Osteocyte (in vitro differentiated cells): ENCODE results near the gene PKP1. TPM values are rescaled to one million over a fixed set of nuclear protein-coding genes. Genes with fewer than 3 reads are reported as not detected.

Experiments
- DNase-seq: peaks from one replicate; pipeline ENCODE4 v3.0.0; 2021; ENCODE audit warnings: mixed read lengths; ENCODE audit not compliant: unreplicated experiment; ENCODE audit errors: extremely low spot score
- H3K27ac Mint-ChIP-seq: one replicate; pipeline ENCODE4 v1.8.0; 2021; ENCODE audit warnings: mild to moderate bottlenecking, mixed read lengths; ENCODE audit not compliant: unreplicated experiment
- H3K27me3 Mint-ChIP-seq: one replicate; pipeline ENCODE4 v1.8.0; 2021; ENCODE audit warnings: mixed read lengths; ENCODE audit not compliant: unreplicated experiment
- H3K36me3 Mint-ChIP-seq: one replicate; pipeline ENCODE4 v1.8.0; 2021; ENCODE audit warnings: mixed read lengths; ENCODE audit not compliant: unreplicated experiment
- H3K4me1 Mint-ChIP-seq: one replicate; pipeline ENCODE4 v1.8.0; 2021; ENCODE audit warnings: mixed read lengths; ENCODE audit not compliant: unreplicated experiment
- H3K4me3 Mint-ChIP-seq: one replicate; pipeline ENCODE4 v1.8.0; 2021; ENCODE audit warnings: mild to moderate bottlenecking, moderate library complexity, mixed read lengths; ENCODE audit not compliant: unreplicated experiment
- H3K9me3 Mint-ChIP-seq: one replicate; pipeline ENCODE4 v1.8.0; 2021; ENCODE audit warnings: mixed read lengths; ENCODE audit not compliant: unreplicated experiment
- total RNA-seq: library from RNA; stranded (reverse); gene quantifications from 2 replicates; pipeline ENCODE4 v1.2.1, GENCODE V29; 2021
- TF ChIP-seq, protein P1 (sequence below): fragments of 200-600 bp; sonication (generic); IDR thresholded peaks from 2 replicates; pipeline ENCODE4 v1.5.0; 2021; ENCODE audit warnings: antibody characterized with exemption, mild to moderate bottlenecking, moderate library complexity

Gene PKP1
- total RNA-seq, 1 donor from 2014 or later: not detected

DNA sequence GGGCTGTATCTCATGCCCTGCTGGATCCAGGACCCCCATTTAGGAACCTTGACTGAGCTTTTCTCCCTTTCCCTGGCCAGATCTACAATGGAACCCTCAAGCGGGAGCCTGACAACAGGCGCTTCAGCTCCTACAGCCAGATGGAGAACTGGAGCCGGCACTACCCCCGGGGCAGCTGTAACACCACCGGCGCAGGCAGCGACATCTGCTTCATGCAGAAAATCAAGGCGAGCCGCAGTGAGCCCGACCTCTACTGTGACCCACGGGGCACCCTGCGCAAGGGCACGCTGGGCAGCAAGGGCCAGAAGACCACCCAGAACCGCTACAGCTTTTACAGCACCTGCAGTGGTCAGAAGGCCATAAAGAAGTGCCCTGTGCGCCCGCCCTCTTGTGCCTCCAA lies 29.8 kb downstream of the PKP1 start:
- TF ChIP-seq, protein P1, sequence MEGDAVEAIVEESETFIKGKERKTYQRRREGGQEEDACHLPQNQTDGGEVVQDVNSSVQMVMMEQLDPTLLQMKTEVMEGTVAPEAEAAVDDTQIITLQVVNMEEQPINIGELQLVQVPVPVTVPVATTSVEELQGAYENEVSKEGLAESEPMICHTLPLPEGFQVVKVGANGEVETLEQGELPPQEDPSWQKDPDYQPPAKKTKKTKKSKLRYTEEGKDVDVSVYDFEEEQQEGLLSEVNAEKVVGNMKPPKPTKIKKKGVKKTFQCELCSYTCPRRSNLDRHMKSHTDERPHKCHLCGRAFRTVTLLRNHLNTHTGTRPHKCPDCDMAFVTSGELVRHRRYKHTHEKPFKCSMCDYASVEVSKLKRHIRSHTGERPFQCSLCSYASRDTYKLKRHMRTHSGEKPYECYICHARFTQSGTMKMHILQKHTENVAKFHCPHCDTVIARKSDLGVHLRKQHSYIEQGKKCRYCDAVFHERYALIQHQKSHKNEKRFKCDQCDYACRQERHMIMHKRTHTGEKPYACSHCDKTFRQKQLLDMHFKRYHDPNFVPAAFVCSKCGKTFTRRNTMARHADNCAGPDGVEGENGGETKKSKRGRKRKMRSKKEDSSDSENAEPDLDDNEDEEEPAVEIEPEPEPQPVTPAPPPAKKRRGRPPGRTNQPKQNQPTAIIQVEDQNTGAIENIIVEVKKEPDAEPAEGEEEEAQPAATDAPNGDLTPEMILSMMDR: no peak
- H3K27ac Mint-ChIP-seq: no peak overlapping the region
- H3K4me1 Mint-ChIP-seq: peaks cover 14% of the 10 kb centered on the region
- H3K36me3 Mint-ChIP-seq: peaks cover 3% of the 10 kb centered on the region
- H3K4me3 Mint-ChIP-seq: no peak overlapping the region
- no peaks in the 10 kb centered on the region for H3K9me3 Mint-ChIP-seq
- peaks cover 32% of the 10 kb centered on the region for H3K27me3 Mint-ChIP-seq
- no peak for DNase-seq

GRCh38 chr1:201316556-201316955 lies 33.2 kb downstream of the PKP1 start:
- H3K4me3 Mint-ChIP-seq: no peak overlapping the region
- TF ChIP-seq, protein P1: no peak
- no peaks in the 10 kb centered on the region for H3K9me3 Mint-ChIP-seq
- DNase-seq: no peak
- H3K4me1 Mint-ChIP-seq: no peaks in the 10 kb centered on the region
- H3K27ac Mint-ChIP-seq: no peak overlapping the region
- H3K36me3 Mint-ChIP-seq: peaks cover 3% of the 10 kb centered on the region
- peaks cover 22% of the 10 kb centered on the region for H3K27me3 Mint-ChIP-seq

- H3K4me1 Mint-ChIP-seq: no peaks in the 10 kb centered on the region
- no peak overlapping the region for H3K27ac Mint-ChIP-seq
- H3K9me3 Mint-ChIP-seq: no peaks in the 10 kb centered on the region
- DNase-seq: no peak
- H3K27me3 Mint-ChIP-seq: peaks cover 19% of the 10 kb centered on the region
- peaks cover 3% of the 10 kb centered on the region for H3K36me3 Mint-ChIP-seq
- H3K4me3 Mint-ChIP-seq: no peak overlapping the region
- TF ChIP-seq, protein P1: no peak
Observed at GRCh38 chr1:201317551-201317950, 34.2 kb downstream of the PKP1 start.

GRCh38 chr1:201318504-201319340 lies 35.4 kb downstream of the PKP1 start:
- no peak for DNase-seq
- TF ChIP-seq, protein P1: no peak

DNA sequence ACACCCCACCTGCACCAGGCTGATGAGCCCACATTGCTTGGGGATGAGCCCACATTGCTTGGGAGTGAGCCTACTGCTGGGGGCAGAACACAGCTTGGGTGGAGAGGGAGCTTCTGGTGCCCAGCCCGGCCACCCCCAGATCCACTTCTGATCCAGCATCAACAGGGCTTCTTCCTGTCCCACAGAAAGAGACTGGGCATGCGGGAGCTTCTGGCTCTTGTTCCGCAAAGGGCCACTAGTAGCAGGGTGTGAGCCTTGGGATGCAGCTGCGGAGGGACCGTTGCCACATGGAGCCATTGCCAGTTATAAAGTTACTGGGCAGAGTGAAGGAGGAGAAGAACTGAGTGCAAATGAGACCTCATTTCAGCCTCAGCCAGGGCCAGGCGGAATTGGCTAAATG lies 36.3 kb downstream of the PKP1 start:
- no peak overlapping the region for H3K4me3 Mint-ChIP-seq
- TF ChIP-seq, protein P1: no peak
- peaks cover 3% of the 10 kb centered on the region for H3K36me3 Mint-ChIP-seq
- H3K27ac Mint-ChIP-seq: no peak overlapping the region
- H3K27me3 Mint-ChIP-seq: peaks cover 27% of the 10 kb centered on the region
- DNase-seq: no peak
- H3K9me3 Mint-ChIP-seq: no peaks in the 10 kb centered on the region
- no peaks in the 10 kb centered on the region for H3K4me1 Mint-ChIP-seq

More at GRCh38 chr1:201318504-201319340, 35.4 kb downstream of the PKP1 start:
- Mint-ChIP-seq H3K9me3 (no peaks in the 10 kb centered on the region), H3K4me1 (no peaks in the 10 kb centered on the region), H3K4me3 (no peak overlapping the region), H3K27ac (no peak overlapping the region), H3K36me3 (peaks cover 3% of the 10 kb centered on the region), H3K27me3 (peaks cover 25% of the 10 kb centered on the region)
